Activated naive CD8-positive, alpha-beta T cell (primary cell): ENCODE measurements around the gene ABO.
"Not testable (repeated sequence)": the region's sequence is repeated elsewhere in the genome, so short reads cannot be mapped to it uniquely, and the experiment has no call there.

Experiments used
- H3K27ac Mint-ChIP-seq: one replicate; pipeline ENCODE4 v1.8.0; 2021; ENCODE audit warnings: mixed read lengths
- H3K27me3 Mint-ChIP-seq: one replicate; pipeline ENCODE4 v1.8.0; 2021; ENCODE audit warnings: mixed read lengths
- H3K36me3 Mint-ChIP-seq: one replicate; pipeline ENCODE4 v1.8.0; 2021; ENCODE audit warnings: mixed read lengths
- H3K4me1 Mint-ChIP-seq: one replicate; pipeline ENCODE4 v1.8.0; 2021; ENCODE audit warnings: low read depth, mixed read lengths
- H3K4me3 Mint-ChIP-seq: one replicate; pipeline ENCODE4 v1.8.0; 2021; ENCODE audit warnings: mild to moderate bottlenecking, mixed read lengths
- H3K9me3 Mint-ChIP-seq: one replicate; pipeline ENCODE4 v1.8.0; 2021; ENCODE audit warnings: low read depth, mixed read lengths

Gene ABO

GRCh38 chr9:133231934-133232568, 43.0 kb downstream of the ABO start:
- not testable (repeated sequence) for H3K4me3 Mint-ChIP-seq, H3K9me3 Mint-ChIP-seq, H3K27ac Mint-ChIP-seq, H3K27me3 Mint-ChIP-seq, H3K36me3 Mint-ChIP-seq, H3K4me1 Mint-ChIP-seq

- not testable (repeated sequence) for H3K9me3 Mint-ChIP-seq, H3K36me3 Mint-ChIP-seq, H3K4me3 Mint-ChIP-seq, H3K27ac Mint-ChIP-seq, H3K27me3 Mint-ChIP-seq, H3K4me1 Mint-ChIP-seq
Measured at GRCh38 chr9:133230514-133230913, 44.5 kb downstream of the ABO start.

GRCh38 chr9:133230093-133230492, 44.9 kb downstream of the ABO start:
- Mint-ChIP-seq H3K27ac (no peak overlapping the region), H3K4me1 (no peaks in the 10 kb centered on the region), H3K4me3 (no peak overlapping the region), H3K27me3 (no peaks in the 10 kb centered on the region), H3K9me3 (no peaks in the 10 kb centered on the region), H3K36me3 (no peaks in the 10 kb centered on the region)

DNA sequence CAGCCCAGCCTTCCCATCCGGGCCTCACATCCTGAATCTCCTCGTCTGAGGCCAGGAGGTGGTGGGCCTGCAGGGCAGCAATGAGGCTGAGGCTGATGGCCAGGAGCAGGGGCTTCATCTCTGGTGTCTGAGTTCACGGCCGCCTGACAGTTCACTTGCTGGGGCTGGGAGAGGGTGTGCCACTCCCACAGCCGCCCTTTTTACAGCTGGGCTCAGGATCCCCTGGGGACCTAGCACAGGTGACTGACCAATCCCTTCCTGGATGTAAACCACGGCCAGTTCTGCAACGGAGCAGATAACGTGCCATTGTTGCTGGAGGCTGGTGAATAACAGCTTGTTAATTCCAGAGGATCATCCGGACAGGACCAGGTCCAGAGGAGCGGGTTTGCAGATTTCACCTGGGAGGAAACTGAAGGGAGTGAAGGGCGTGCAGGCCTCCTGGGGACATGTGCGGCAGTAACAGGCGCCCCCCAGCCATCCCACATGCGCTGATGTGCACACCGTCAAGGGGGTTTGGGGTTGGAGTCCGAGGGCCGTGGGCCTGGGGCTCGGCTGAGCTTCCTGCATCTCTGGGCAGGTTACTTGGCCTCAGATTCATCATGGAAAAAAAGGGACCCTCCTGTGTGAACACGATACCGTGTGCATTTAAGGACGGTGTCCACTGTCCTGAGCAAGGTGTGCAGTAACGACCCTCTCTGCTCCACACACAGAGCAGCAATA, 46.4 kb downstream of the ABO start:
- H3K27me3 Mint-ChIP-seq, H3K4me1 Mint-ChIP-seq, H3K9me3 Mint-ChIP-seq, H3K4me3 Mint-ChIP-seq, H3K36me3 Mint-ChIP-seq, H3K27ac Mint-ChIP-seq: not testable (repeated sequence)

DNA sequence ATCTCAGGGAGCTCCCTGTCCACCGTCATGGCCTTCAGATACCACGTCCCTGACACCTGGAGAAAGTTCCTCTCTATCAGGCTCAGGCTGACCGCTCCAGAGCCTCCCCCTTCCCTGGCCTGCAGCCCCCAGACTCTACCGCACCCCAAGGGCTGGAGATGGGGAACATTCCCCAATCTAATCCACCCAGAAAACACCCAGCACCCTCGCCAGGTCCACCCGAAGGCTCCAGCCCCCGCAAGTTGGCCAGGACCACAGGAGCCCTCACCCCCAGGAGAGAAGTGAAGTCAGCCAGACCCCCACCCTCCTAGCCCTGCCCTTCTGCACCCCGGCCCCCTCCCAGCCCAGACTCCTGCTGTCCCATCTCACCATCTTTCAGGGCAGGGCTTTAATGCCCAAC, 47.0 kb downstream of the ABO start:
- H3K4me3 Mint-ChIP-seq, H3K9me3 Mint-ChIP-seq, H3K27ac Mint-ChIP-seq, H3K36me3 Mint-ChIP-seq, H3K27me3 Mint-ChIP-seq, H3K4me1 Mint-ChIP-seq: not testable (repeated sequence)

- peaks cover 4% of the 10 kb centered on the region for H3K27me3 Mint-ChIP-seq
- H3K27ac Mint-ChIP-seq, result no peak overlapping the region
- no peaks in the 10 kb centered on the region for H3K36me3 Mint-ChIP-seq
- H3K9me3 Mint-ChIP-seq, result no peaks in the 10 kb centered on the region
- H3K4me3 Mint-ChIP-seq, result no peak overlapping the region
- H3K4me1 Mint-ChIP-seq, result no peaks in the 10 kb centered on the region
Measured at GRCh38 chr9:133227242-133227860, 47.6 kb downstream of the ABO start.

GRCh38 chr9:133226219-133227171, 48.5 kb downstream of the ABO start:
- no peaks in the 10 kb centered on the region for H3K36me3 Mint-ChIP-seq
- H3K27me3 Mint-ChIP-seq, result peaks cover 5% of the 10 kb centered on the region
- H3K4me3 Mint-ChIP-seq, result no peak overlapping the region
- no peaks in the 10 kb centered on the region for H3K9me3 Mint-ChIP-seq
- no peaks in the 10 kb centered on the region for H3K4me1 Mint-ChIP-seq
- no peak overlapping the region for H3K27ac Mint-ChIP-seq

- Mint-ChIP-seq H3K4me3 (no peak overlapping the region), H3K27me3 (peaks cover 8% of the 10 kb centered on the region), H3K9me3 (no peaks in the 10 kb centered on the region), H3K36me3 (no peaks in the 10 kb centered on the region), H3K27ac (no peak overlapping the region), H3K4me1 (no peaks in the 10 kb centered on the region)
Measured at GRCh38 chr9:133225171-133226011, 49.6 kb downstream of the ABO start.

GRCh38 chr9:133224762-133225161, 50.2 kb downstream of the ABO start:
- Mint-ChIP-seq H3K9me3 (no peaks in the 10 kb centered on the region), H3K27me3 (peaks cover 10% of the 10 kb centered on the region), H3K4me1 (no peaks in the 10 kb centered on the region), H3K27ac (no peak overlapping the region), H3K4me3 (no peak overlapping the region), H3K36me3 (no peaks in the 10 kb centered on the region)

DNA sequence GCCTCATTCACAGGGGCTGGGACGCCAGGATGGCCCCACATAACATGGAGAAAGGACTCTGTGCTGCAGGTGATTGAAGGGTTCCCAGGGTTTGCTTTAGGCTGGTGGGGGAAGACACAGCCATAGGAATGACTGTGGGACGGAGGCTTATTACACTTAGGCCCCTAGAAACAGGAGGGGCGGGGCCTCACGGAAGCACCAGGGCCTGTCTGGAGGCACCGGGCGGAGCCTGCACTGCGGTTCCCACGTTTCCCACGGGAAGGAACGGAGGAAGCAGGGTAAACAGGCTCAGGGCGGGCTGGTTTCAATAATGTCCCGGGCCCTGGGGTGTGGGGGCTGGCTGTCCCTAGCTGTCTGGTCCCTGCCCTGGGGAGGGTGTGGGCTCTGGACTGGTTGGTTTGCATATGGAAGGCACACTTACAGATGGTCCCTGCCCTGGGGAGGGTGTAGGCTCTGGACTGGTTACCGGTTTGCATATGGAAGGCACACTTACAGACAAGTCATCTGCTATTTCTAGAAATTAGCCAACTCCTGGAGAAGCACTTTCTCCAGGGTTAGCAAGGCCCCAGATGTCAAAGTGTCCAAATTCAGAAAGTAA, 51.7 kb downstream of the ABO start:
- H3K27ac Mint-ChIP-seq, H3K36me3 Mint-ChIP-seq, H3K4me1 Mint-ChIP-seq, H3K4me3 Mint-ChIP-seq, H3K9me3 Mint-ChIP-seq: not testable (repeated sequence)
- H3K27me3 Mint-ChIP-seq, result peaks cover 20% of the 10 kb centered on the region

DNA sequence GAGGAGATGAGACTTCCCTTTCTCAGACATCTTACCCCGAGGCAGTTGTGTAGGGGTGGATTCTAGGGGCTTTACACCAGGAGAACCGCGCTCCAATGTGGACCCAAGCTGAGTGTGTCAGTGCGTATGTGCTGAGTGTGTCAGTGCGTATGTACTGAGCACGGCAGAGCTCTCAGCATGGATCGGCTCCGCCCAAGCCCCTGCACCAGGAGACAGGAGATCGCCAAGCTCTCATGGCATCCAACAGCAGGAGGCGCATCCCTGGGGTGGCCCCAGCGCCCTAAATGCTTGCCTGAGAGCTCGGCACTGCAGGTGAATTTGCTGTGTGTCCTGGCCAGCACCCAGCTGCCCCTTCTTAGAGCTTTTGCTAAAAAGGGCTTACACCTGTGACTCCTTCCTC, 53.0 kb downstream of the ABO start:
- H3K27me3 Mint-ChIP-seq, result peaks cover 25% of the 10 kb centered on the region
- not testable (repeated sequence) for H3K27ac Mint-ChIP-seq, H3K36me3 Mint-ChIP-seq, H3K9me3 Mint-ChIP-seq, H3K4me3 Mint-ChIP-seq, H3K4me1 Mint-ChIP-seq

GRCh38 chr9:133221177-133221809, 53.7 kb downstream of the ABO start:
- H3K27ac Mint-ChIP-seq, result no peak overlapping the region
- no peaks in the 10 kb centered on the region for H3K36me3 Mint-ChIP-seq
- H3K9me3 Mint-ChIP-seq, result no peaks in the 10 kb centered on the region
- H3K4me3 Mint-ChIP-seq, result no peak overlapping the region
- no peaks in the 10 kb centered on the region for H3K4me1 Mint-ChIP-seq
- peaks cover 28% of the 10 kb centered on the region for H3K27me3 Mint-ChIP-seq

GRCh38 chr9:133218049-133218975, 56.7 kb downstream of the ABO start:
- not testable (repeated sequence) for H3K4me1 Mint-ChIP-seq, H3K4me3 Mint-ChIP-seq, H3K36me3 Mint-ChIP-seq, H3K9me3 Mint-ChIP-seq, H3K27ac Mint-ChIP-seq
- peaks cover 26% of the 10 kb centered on the region for H3K27me3 Mint-ChIP-seq
